ENCODE data around the gene PLD5.

Gene PLD5

GRCh38 chr1:242524571-242525359, at the start of gene PLD5:
Gene PLD5 (minus strand): TSS chr1:242524697.
- DNase-seq, result peak in 2 of 3 experiments; percentile 25 to 31

GRCh38 chr1:242569867-242570266, 45.4 kb upstream of the PLD5 start:
- DNase-seq, result no peak

GRCh38 chr1:242568666-242569065, 44.2 kb upstream of the PLD5 start:
- DNase-seq, result no peak

GRCh38 chr1:242567596-242567995, 43.1 kb upstream of the PLD5 start:
- DNase-seq, result no peak

GRCh38 chr1:242556759-242557158, 32.3 kb upstream of the PLD5 start:
- no peak for DNase-seq

GRCh38 chr1:242556276-242556675, 31.8 kb upstream of the PLD5 start:
- no peak for DNase-seq

- no peak for DNase-seq
These were observed 30.1 kb upstream of the PLD5 start for GRCh38 chr1:242554577-242554976.

GRCh38 chr1:242546849-242547729, 22.6 kb upstream of the PLD5 start:
- no peak for DNase-seq

GRCh38 chr1:242546441-242546840, 21.9 kb upstream of the PLD5 start:
- no peak for DNase-seq

- no peak for DNase-seq
These were observed 19.6 kb upstream of the PLD5 start for GRCh38 chr1:242544071-242544470.

GRCh38 chr1:242542271-242542670, 17.8 kb upstream of the PLD5 start:
- no peak for DNase-seq

GRCh38 chr1:242535986-242536385, 11.5 kb upstream of the PLD5 start:
- DNase-seq, result no peak

GRCh38 chr1:242534753-242535152, 10.3 kb upstream of the PLD5 start:
- no peak for DNase-seq

- DNase-seq, result no peak
These were observed 6.3 kb upstream of the PLD5 start for GRCh38 chr1:242530761-242531160.

- no peak for DNase-seq
These were observed 1.3 kb upstream of the PLD5 start for GRCh38 chr1:242525769-242526168.

GRCh38 chr1:242525360-242525722, 844 bp upstream of the PLD5 start:
- DNase-seq, result no peak

GRCh38 chr1:242523719-242524570, 552 bp downstream of the PLD5 start:
- DNase-seq, result peak in 2 of 3 experiments; percentile 14 to 30

GRCh38 chr1:242522996-242523718, 1.3 kb downstream of the PLD5 start:
- no peak for DNase-seq

- no peak for DNase-seq
These were observed 2.1 kb downstream of the PLD5 start for GRCh38 chr1:242522304-242522945.

- DNase-seq, result no peak
These were observed 8.9 kb downstream of the PLD5 start for GRCh38 chr1:242515555-242515954.

GRCh38 chr1:242506724-242507123, 17.8 kb downstream of the PLD5 start:
- no peak for DNase-seq

GRCh38 chr1:242489545-242489944, 35.0 kb downstream of the PLD5 start:
- no peak for DNase-seq

All from NCI-H1417 (cell line).